H1 (cell line): Measurements from ENCODE around the gene DYRK1B. TPM values are rescaled to one million over a fixed set of nuclear protein-coding genes. Genes with fewer than 3 reads are reported as not detected.

ENCODE experiments used
- CTCF ChIA-PET: fragments of 300-600 bp; sonication (Branson Sonifier 250); formaldehyde crosslinking; loops from one replicate; lab custom pipeline; 2021; ENCODE audit not compliant: partially characterized antibody; lab: Charles Lee
- POLR2A ChIA-PET: fragments of 300-600 bp; sonication (Branson Sonifier 250); formaldehyde crosslinking; loops from one replicate; lab custom pipeline; 2021; ENCODE audit warnings: inconsistent platforms; ENCODE audit not compliant: partially characterized antibody; lab: Charles Lee
- DNase-seq, 2 experiments: peaks; one replicate each; pipeline versions ENCODE4 v3.0.0 to v3.0.0-alpha.2; 2010 to 2022; ENCODE audit warnings: low spot score in 2 of 2, low read depth in 1 of 2, mixed read lengths in 1 of 2
- FAIRE-seq: peaks from 2 replicates; lab custom pipeline; 2011; peaks lifted over from hg19 to GRCh38; lab: Jason Lieb, UNC
- H2AFZ ChIP-seq: 2 replicates; pipeline ENCODE4 v1.8.1; 2012; ENCODE audit warnings: low read length, inconsistent platforms
- H2AK5ac ChIP-seq: 2 replicates; pipeline ENCODE4 v1.6.1; 2013; ENCODE audit warnings: low read depth, low read length
- H2BK120ac ChIP-seq: replicated peaks from 2 replicates; pipeline ENCODE3; 2013; ENCODE audit warnings: low read depth, low read length, inconsistent platforms
- H2BK12ac ChIP-seq: 2 replicates; pipeline ENCODE4 v1.6.1; 2013; ENCODE audit warnings: low read depth, low read length
- H2BK15ac ChIP-seq: 2 replicates; pipeline ENCODE4 v1.6.1; 2013; ENCODE audit warnings: low read length
- H2BK20ac ChIP-seq: 2 replicates; pipeline ENCODE4 v1.6.1; 2013; ENCODE audit warnings: low read length
- H2BK5ac ChIP-seq: 2 replicates; pipeline ENCODE4 v1.6.1; 2013; ENCODE audit warnings: low read depth, low read length
- H3K14ac ChIP-seq: 2 replicates; pipeline ENCODE4 v1.6.1; 2013; ENCODE audit warnings: inconsistent platforms; ENCODE audit not compliant: insufficient read length
- H3K18ac ChIP-seq: 2 replicates; pipeline ENCODE4 v1.6.1; 2013; ENCODE audit warnings: low read length; ENCODE audit errors: extremely low read depth
- H3K23ac ChIP-seq: 2 replicates; pipeline ENCODE4 v1.6.1; 2013; ENCODE audit warnings: inconsistent platforms; ENCODE audit not compliant: insufficient read length
- H3K23me2 ChIP-seq: 2 replicates; pipeline ENCODE4 v1.6.1; 2013; ENCODE audit warnings: low read depth, low read length
- H3K27ac ChIP-seq: 2 replicates; pipeline ENCODE4 v1.6.1; 2011; ENCODE audit warnings: low read depth, low read length, inconsistent platforms
- H3K27me3 ChIP-seq, 4 experiments: replicated peaks in 1 of 4; 1 replicate in 1 of 4; 2 replicates in 3 of 4; pipeline versions ENCODE4 v1.6.1 to v1.8.1; 2011 to 2013; ENCODE audit warnings: low read length in 3 of 4, mild to moderate bottlenecking in 3 of 4, inconsistent platforms in 2 of 4, mixed read lengths in 2 of 4, moderate library complexity in 1 of 4; ENCODE audit not compliant: control insufficient read depth in 3 of 4, insufficient read depth in 3 of 4; ENCODE audit errors: extremely low read depth in 1 of 4
- H3K36me3 ChIP-seq, 4 experiments: 2 replicates each; pipeline versions ENCODE4 v1.6.1 to v1.8.1; 2011 to 2013; ENCODE audit warnings: mild to moderate bottlenecking in 4 of 4, low read length in 3 of 4, moderate library complexity in 2 of 4, control low read depth in 1 of 4, inconsistent platforms in 1 of 4; ENCODE audit not compliant: insufficient read depth in 4 of 4, control insufficient read depth in 2 of 4
- H3K4ac ChIP-seq: replicated peaks from 2 replicates; pipeline ENCODE3; 2013; ENCODE audit warnings: low read length, low read depth, mixed read lengths, inconsistent platforms; ENCODE audit not compliant: insufficient read length
- H3K4me1 ChIP-seq, 4 experiments: replicated peaks in 1 of 4; 1 replicate in 1 of 4; 2 replicates in 3 of 4; pipeline versions ENCODE4 v1.6.1 to v1.8.1; 2011 to 2013; ENCODE audit warnings: low read length in 3 of 4, inconsistent platforms in 2 of 4, mixed read lengths in 1 of 4; ENCODE audit not compliant: insufficient read depth in 4 of 4, control insufficient read depth in 3 of 4
- H3K4me2 ChIP-seq, 2 experiments: 2 replicates each; pipeline versions ENCODE4 v1.6.1 to v1.8.1; 2011 to 2013; ENCODE audit warnings: low read depth in 2 of 2, low read length in 2 of 2, control low read depth in 1 of 2, inconsistent platforms in 1 of 2, mild to moderate bottlenecking in 1 of 2; ENCODE audit not compliant: insufficient read depth in 1 of 2
- H3K4me3 ChIP-seq, 4 experiments: fragments of 200-600, 300-600 bp in 1 of 4; sonication (generic), shearing (Covaris generic), sonication (Bioruptor Twin) in 1 of 4; 2 replicates each; pipeline versions ENCODE4 v1.5.1 to v1.8.1; 2011 to 2016; ENCODE audit warnings: low read length in 4 of 4, low read depth in 3 of 4, control low read depth in 2 of 4, inconsistent platforms in 2 of 4, mild to moderate bottlenecking in 2 of 4, mixed read lengths in 1 of 4, moderate library complexity in 1 of 4; ENCODE audit not compliant: insufficient read depth in 2 of 4; ENCODE audit errors: extremely low read depth in 1 of 4
- H3K56ac ChIP-seq: replicated peaks from 2 replicates; pipeline ENCODE3; 2013; ENCODE audit warnings: low read depth, mild to moderate bottlenecking, mixed read lengths, low read length, inconsistent platforms; ENCODE audit not compliant: insufficient read length
- H3K79me1 ChIP-seq: 2 replicates; pipeline ENCODE4 v1.6.1; 2013; ENCODE audit warnings: low read depth, low read length, control low read depth
- H3K79me2 ChIP-seq, 2 experiments: 2 replicates each; pipeline versions ENCODE4 v1.6.1 to v1.8.1; 2012 to 2013; ENCODE audit warnings: low read length in 2 of 2, mild to moderate bottlenecking in 2 of 2, inconsistent platforms in 1 of 2; ENCODE audit not compliant: insufficient read depth in 2 of 2, control insufficient read depth in 1 of 2
- H3K9ac ChIP-seq, 4 experiments: replicated peaks in 1 of 4; 1 replicate in 1 of 4; 2 replicates in 3 of 4; pipeline versions ENCODE4 v1.6.1 to v1.8.1; 2011 to 2013; ENCODE audit warnings: low read depth in 3 of 4, low read length in 3 of 4, control low read depth in 2 of 4, mild to moderate bottlenecking in 2 of 4, moderate library complexity in 2 of 4, inconsistent platforms in 1 of 4; ENCODE audit errors: extremely low read depth in 1 of 4
- H3K9me3 ChIP-seq, 2 experiments: 2 replicates each; pipeline versions ENCODE4 v1.6.1 to v1.8.1; 2012 to 2013; ENCODE audit warnings: mild to moderate bottlenecking in 2 of 2, moderate library complexity in 2 of 2, control low read depth in 1 of 2, inconsistent platforms in 1 of 2, low read depth in 1 of 2, low read length in 1 of 2, mixed read lengths in 1 of 2; ENCODE audit not compliant: insufficient read depth in 2 of 2
- H4K20me1 ChIP-seq, 2 experiments: replicated peaks in 1 of 2; 2 replicates each; pipeline versions ENCODE3 to v1.8.1; 2011 to 2013; ENCODE audit warnings: inconsistent platforms in 2 of 2, low read length in 2 of 2, mild to moderate bottlenecking in 1 of 2; ENCODE audit not compliant: insufficient read depth in 2 of 2, control insufficient read depth in 1 of 2
- H4K5ac ChIP-seq: 2 replicates; pipeline ENCODE4 v1.6.1; 2013; ENCODE audit warnings: low read length, low read depth, mixed read lengths, inconsistent platforms; ENCODE audit not compliant: insufficient read length
- H4K8ac ChIP-seq: 2 replicates; pipeline ENCODE4 v1.8.0; 2013; ENCODE audit warnings: mild to moderate bottlenecking, moderate library complexity, low read length, inconsistent platforms; ENCODE audit not compliant: insufficient read depth; ENCODE audit errors: extremely low read depth
- H4K91ac ChIP-seq: replicated peaks from 2 replicates; pipeline ENCODE3; 2013; ENCODE audit warnings: low read length, mixed read lengths, inconsistent platforms; ENCODE audit not compliant: insufficient read length
- E2F6 ChIP-seq: IDR thresholded peaks from 2 replicates; pipeline ENCODE4 v1.6.1; 2012; ENCODE audit warnings: inconsistent platforms
- KDM4A ChIP-seq: IDR thresholded peaks from one replicate; pipeline ENCODE4 v1.7.1; 2012; ENCODE audit warnings: low read depth, mild to moderate bottlenecking, moderate library complexity, low read length, inconsistent platforms; ENCODE audit not compliant: severe bottlenecking
- WGBS, 2 experiments: shearing (Covaris generic) in 1 of 2; methylation state at CpG; one replicate each; pipeline versions ENCODE4 v1.1.6 to v1.1.7; 2013 to 2015; ENCODE audit warnings: low lambda C conversion rate in 2 of 2, mixed read lengths in 2 of 2, inconsistent platforms in 1 of 2, low coverage in 1 of 2, missing lambda C conversion rate in 1 of 2; ENCODE audit not compliant: insufficient replicate concordance in 2 of 2, insufficient coverage in 1 of 2, insufficient read length in 1 of 2; ENCODE audit errors: extremely low coverage in 1 of 2, missing lambda C conversion rate in 1 of 2; 5-methylcytosine and 5-hydroxymethylcytosine counted together
- polyA plus RNA-seq, 7 experiments: library from polyadenylated mRNA; depleted of rRNA in 3 of 7; stranded (reverse) in 5 of 7; unstranded in 2 of 7; fragments of >200 nt in 5 of 7; fragments of 200-250 nt in 2 of 7; gene quantifications; 1 replicate in 5 of 7; 2 replicates in 1 of 7; 4 replicates in 1 of 7; pipeline versions ENCODE4 v1.2.1 to v1.2.3, GENCODE V29; 2011 to 2013; ENCODE audit warnings: missing spikeins in 2 of 7, mixed read lengths in 2 of 7
- total RNA-seq: library from RNA; stranded (reverse); fragmentation: NEBNext Ultra II Directional; extraction: Animal tissue kit (Norgen Biotek cat#: 25700); gene quantifications from 2 replicates; pipeline ENCODE4 v1.2.1, GENCODE V29; 2021

The DYRK1B gene
- total and polyA plus RNA-seq, 2 of the 8 experiments (the other 6 are each of a cell fraction or from before 2014, with no cell fraction given) = 6.9 to 14.8 TPM

- no peak overlapping the region for H2BK120ac ChIP-seq
These were observed 17.5 kb downstream of the DYRK1B start for GRCh38 chr19:39816287-39817048.

More at GRCh38 chr19:39816287-39817048, 17.5 kb downstream of the DYRK1B start:
- H2AK5ac ChIP-seq = no peak overlapping the region
- no peak overlapping the region for H3K14ac ChIP-seq
- H3K18ac ChIP-seq = no peak overlapping the region
- no peak overlapping the region for H4K8ac ChIP-seq
- H3K23ac ChIP-seq = no peak overlapping the region
- TF ChIP-seq KDM4A (no peak), E2F6 (no peak)
- no peak overlapping the region for H4K5ac ChIP-seq
- no peak overlapping the region for H3K4me3 ChIP-seq
- FAIRE-seq (no peak), DNase-seq (no peak)
- 93% methylated on average over 5 of the region's 5 CpGs; no CpG with 5 or more reads in 1 of the 2 experiments for WGBS, 2 experiments
- no peak overlapping the region for H3K4me2 ChIP-seq
- H3K79me1 ChIP-seq = no peaks in the 10 kb centered on the region; the same call in none of the 2 replicates
- H3K9me3 ChIP-seq = no peaks in the 10 kb centered on the region
- no peaks in the 10 kb centered on the region for H3K4me1 ChIP-seq
- H3K27me3 ChIP-seq = no peaks in the 10 kb centered on the region
- H2BK12ac ChIP-seq = no peak overlapping the region
- no peaks in the 10 kb centered on the region; a peak in 1 of 8 replicates for H3K36me3 ChIP-seq
- H3K79me2 ChIP-seq = no peaks in the 10 kb centered on the region
- ChIA-PET POLR2A (interaction anchor here (0.6 kb wide), 1 partner anchor 391 kb away, joined by 3 read pairs; no protein-coding TSS in a partner anchor), CTCF (no interaction called here)
- no peak overlapping the region for H4K91ac ChIP-seq
- no peak overlapping the region for H2BK5ac ChIP-seq
- no peak overlapping the region for H3K9ac ChIP-seq
- peaks cover 0 to 3% of the 10 kb centered on the region in 2 experiments for H4K20me1 ChIP-seq
- H2AFZ ChIP-seq = no peak overlapping the region
- H2BK20ac ChIP-seq = no peak overlapping the region
- no peak overlapping the region for H3K27ac ChIP-seq
- no peaks in the 10 kb centered on the region for H3K23me2 ChIP-seq
- H3K56ac ChIP-seq = no peak overlapping the region
- no peak overlapping the region for H3K4ac ChIP-seq
- no peak overlapping the region for H2BK15ac ChIP-seq
